CD14-positive monocyte (primary cell): Measurements from ENCODE around the gene SH3PXD2A. TPM values are rescaled to one million over a fixed set of nuclear protein-coding genes. Genes with fewer than 3 reads are reported as not detected.

Source experiments
- DNase-seq, 3 donors: peaks; one replicate each; pipeline ENCODE4 v3.0.0-alpha.2; 2011 to 2022
- H2AFZ ChIP-seq: 2 replicates; pipeline ENCODE4 v1.6.0; 2012; ENCODE audit warnings: mild to moderate bottlenecking, low read depth, low read length, inconsistent platforms; ENCODE audit not compliant: insufficient read depth, poor library complexity, severe bottlenecking
- H3K27ac ChIP-seq, 2 donors: 1 replicate in 1 of 2; 2 replicates in 1 of 2; pipeline ENCODE4 v1.5.1; 2012 to 2013; ENCODE audit warnings: low read length in 2 of 2, control low read depth in 1 of 2, inconsistent platforms in 1 of 2, low read depth in 1 of 2, mild to moderate bottlenecking in 1 of 2
- H3K27me3 ChIP-seq, 2 donors: one replicate each; pipeline versions ENCODE4 v1.6.0 to v1.6.1; 2011 to 2013; ENCODE audit warnings: low read length in 2 of 2; ENCODE audit not compliant: control insufficient read depth in 2 of 2, insufficient read depth in 2 of 2
- H3K36me3 ChIP-seq, 2 donors: replicated peaks in 1 of 2; 1 replicate in 1 of 2; 2 replicates in 1 of 2; pipeline versions ENCODE4 v1.5.1 to v1.6.1; 2012 to 2013; ENCODE audit warnings: low read length in 2 of 2, control low read depth in 1 of 2, inconsistent platforms in 1 of 2, mild to moderate bottlenecking in 1 of 2; ENCODE audit not compliant: insufficient read depth in 2 of 2, control insufficient read depth in 1 of 2
- H3K4me1 ChIP-seq, 2 donors: 1 replicate in 1 of 2; 2 replicates in 1 of 2; pipeline versions ENCODE4 v1.5.1 to v1.6.1; 2012 to 2013; ENCODE audit warnings: low read length in 2 of 2, control low read depth in 1 of 2, inconsistent platforms in 1 of 2, mild to moderate bottlenecking in 1 of 2, moderate library complexity in 1 of 2; ENCODE audit not compliant: insufficient read depth in 2 of 2, control insufficient read depth in 1 of 2
- H3K4me2 ChIP-seq: replicated peaks from 2 replicates; pipeline ENCODE3; 2012; ENCODE audit warnings: low read length, moderate library complexity, mild to moderate bottlenecking; ENCODE audit not compliant: poor library complexity, severe bottlenecking; ENCODE audit errors: extremely low read depth
- H3K4me3 ChIP-seq, 3 experiments: fragments of 200-600 bp in 1 of 3; sonication (generic) in 1 of 3; replicated peaks in 1 of 3; 1 replicate in 2 of 3; 2 replicates in 1 of 3; pipeline ENCODE4 v1.5.1; 2011 to 2013; ENCODE audit warnings: low read length in 3 of 3, mild to moderate bottlenecking in 3 of 3, control low read depth in 2 of 3, low read depth in 2 of 3, inconsistent platforms in 1 of 3, moderate library complexity in 1 of 3
- H3K79me2 ChIP-seq: 2 replicates; pipeline ENCODE4 v1.6.0; 2012; ENCODE audit warnings: mild to moderate bottlenecking, control low read depth, inconsistent platforms, low read length, moderate library complexity; ENCODE audit not compliant: insufficient read depth
- H3K9ac ChIP-seq: 2 replicates; pipeline ENCODE4 v1.6.0; 2017; ENCODE audit warnings: low read length, mild to moderate bottlenecking; ENCODE audit not compliant: insufficient read depth, poor library complexity, severe bottlenecking
- H3K9me3 ChIP-seq, 2 donors: replicated peaks in 1 of 2; 1 replicate in 1 of 2; 2 replicates in 1 of 2; pipeline versions ENCODE4 v1.5.1 to v1.6.1; 2012 to 2013; ENCODE audit warnings: low read length in 2 of 2, control low read depth in 1 of 2; ENCODE audit not compliant: control insufficient read depth in 1 of 2, insufficient read depth in 1 of 2
- H4K20me1 ChIP-seq: 2 replicates; pipeline ENCODE4 v1.6.0; 2012; ENCODE audit warnings: mild to moderate bottlenecking, low read length, control low read depth, moderate library complexity; ENCODE audit not compliant: insufficient read depth
- H3K27ac Mint-ChIP-seq, 7 donors: one replicate each; pipeline ENCODE4 v1.8.0; 2020; ENCODE audit warnings: mild to moderate bottlenecking in 7 of 7, mixed read lengths in 7 of 7, moderate library complexity in 6 of 7, inconsistent platforms in 2 of 7
- H3K27me3 Mint-ChIP-seq, 3 donors: one replicate each; pipeline ENCODE4 v1.8.0; 2021 to 2022; ENCODE audit warnings: low read depth in 3 of 3, mild to moderate bottlenecking in 3 of 3, mixed read lengths in 3 of 3, moderate library complexity in 3 of 3, inconsistent platforms in 1 of 3
- H3K36me3 Mint-ChIP-seq, 2 donors: one replicate each; pipeline ENCODE4 v1.8.0; 2020; ENCODE audit warnings: mixed read lengths in 2 of 2, inconsistent platforms in 1 of 2, mild to moderate bottlenecking in 1 of 2
- H3K4me1 Mint-ChIP-seq: one replicate; pipeline ENCODE4 v1.8.0; 2020; ENCODE audit warnings: mild to moderate bottlenecking, mixed read lengths
- H3K4me3 Mint-ChIP-seq, 2 donors: one replicate each; pipeline ENCODE4 v1.8.0; 2020; ENCODE audit warnings: mild to moderate bottlenecking in 2 of 2, mixed read lengths in 2 of 2, moderate library complexity in 1 of 2
- H3K9me3 Mint-ChIP-seq, 7 donors: one replicate each; pipeline ENCODE4 v1.8.0; 2020 to 2022; ENCODE audit warnings: mixed read lengths in 7 of 7, mild to moderate bottlenecking in 6 of 7, moderate library complexity in 6 of 7, inconsistent platforms in 2 of 7
- WGBS: methylation state at CpG from one replicate; pipeline ENCODE4 v1.1.5; 2013; ENCODE audit warnings: missing lambda C conversion rate; ENCODE audit not compliant: insufficient coverage; 5-methylcytosine and 5-hydroxymethylcytosine counted together
- intact Hi-C, 2 donors: fragments of 100-400 bp; cut with micrococcal nuclease; formaldehyde crosslinking; loops; one replicate each; pipeline versions ENCODE4 v1.15.0 to v1.15.1; 2023
- polyA plus RNA-seq, 3 donors: library from polyadenylated mRNA; depleted of rRNA in 1 of 3; unstranded in 2 of 3; stranded (reverse) in 1 of 3; fragments of 300-500 nt in 2 of 3; fragments of >200 nt in 1 of 3; fragmentation: Illumina TruSeq in 2 of 3; gene quantifications; 1 replicate in 2 of 3; 2 replicates in 1 of 3; pipeline ENCODE4 v1.2.3, GENCODE V29; 2012 to 2021
- TF ChIP-seq, protein P1 (sequence below): fragments of 200-600 bp; IDR thresholded peaks from one replicate; pipeline ENCODE4 v1.8.0; 2022; ENCODE audit warnings: antibody characterized with exemption, mild to moderate bottlenecking

SH3PXD2A gene
- polyA plus RNA-seq, 3 donors, result 0.01 to 0.76 (median 0.05) TPM

DNA sequence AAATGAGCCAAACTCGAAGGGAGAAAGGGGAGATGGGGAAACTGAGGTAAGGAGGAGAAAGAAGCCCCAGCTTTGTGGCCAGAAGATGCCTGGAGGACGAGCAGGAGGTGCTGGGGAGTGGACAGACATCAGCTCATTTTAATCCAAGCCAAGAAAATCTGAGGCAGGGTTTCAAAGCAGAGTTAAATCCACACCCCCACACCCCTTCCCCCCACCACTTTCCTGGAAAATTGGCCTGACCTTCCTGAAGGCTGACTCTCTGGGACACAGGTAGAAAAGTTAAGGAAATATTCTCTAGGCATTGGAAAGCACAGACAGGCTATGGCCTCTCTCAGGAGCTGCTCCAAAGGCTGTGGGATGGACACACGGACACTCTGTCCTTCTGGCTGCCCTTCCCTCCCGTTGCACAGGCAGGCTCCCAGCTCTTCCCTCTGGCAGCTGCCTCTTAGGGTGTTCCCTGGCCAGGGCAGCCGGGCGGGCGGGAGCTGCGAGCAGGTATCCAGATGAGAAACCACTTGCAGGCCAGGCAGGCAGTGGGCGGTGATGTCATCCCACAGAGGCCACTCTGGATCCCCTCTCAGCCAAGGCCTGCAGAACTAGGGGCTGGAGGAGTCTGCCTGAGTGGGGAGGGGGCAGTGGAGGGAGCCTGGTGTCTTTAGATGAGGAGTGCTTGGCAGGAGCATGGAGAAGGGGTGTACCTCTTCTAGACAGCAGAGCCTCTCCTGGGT is 190.1 kb downstream of the SH3PXD2A start:
- Histone ChIP-seq H3K4me1 (peaks cover 17 to 31% of the 10 kb centered on the region in 2 donors), H4K20me1 (peaks cover 10% of the 10 kb centered on the region), H3K4me3 (no peak overlapping the region), H3K36me3 (no peaks in the 10 kb centered on the region), H3K9ac (no peak overlapping the region), H3K27ac (no peak overlapping the region), H2AFZ (no peak overlapping the region), H3K27me3 (no peaks in the 10 kb centered on the region), H3K79me2 (peaks cover 17% of the 10 kb centered on the region), H3K9me3 (no peaks in the 10 kb centered on the region), H3K4me2 (no peak overlapping the region)
- no peak for DNase-seq
- TF ChIP-seq, protein P1, sequence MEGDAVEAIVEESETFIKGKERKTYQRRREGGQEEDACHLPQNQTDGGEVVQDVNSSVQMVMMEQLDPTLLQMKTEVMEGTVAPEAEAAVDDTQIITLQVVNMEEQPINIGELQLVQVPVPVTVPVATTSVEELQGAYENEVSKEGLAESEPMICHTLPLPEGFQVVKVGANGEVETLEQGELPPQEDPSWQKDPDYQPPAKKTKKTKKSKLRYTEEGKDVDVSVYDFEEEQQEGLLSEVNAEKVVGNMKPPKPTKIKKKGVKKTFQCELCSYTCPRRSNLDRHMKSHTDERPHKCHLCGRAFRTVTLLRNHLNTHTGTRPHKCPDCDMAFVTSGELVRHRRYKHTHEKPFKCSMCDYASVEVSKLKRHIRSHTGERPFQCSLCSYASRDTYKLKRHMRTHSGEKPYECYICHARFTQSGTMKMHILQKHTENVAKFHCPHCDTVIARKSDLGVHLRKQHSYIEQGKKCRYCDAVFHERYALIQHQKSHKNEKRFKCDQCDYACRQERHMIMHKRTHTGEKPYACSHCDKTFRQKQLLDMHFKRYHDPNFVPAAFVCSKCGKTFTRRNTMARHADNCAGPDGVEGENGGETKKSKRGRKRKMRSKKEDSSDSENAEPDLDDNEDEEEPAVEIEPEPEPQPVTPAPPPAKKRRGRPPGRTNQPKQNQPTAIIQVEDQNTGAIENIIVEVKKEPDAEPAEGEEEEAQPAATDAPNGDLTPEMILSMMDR, result no peak
- intact Hi-C loops, result no loop called here
- H3K27me3 Mint-ChIP-seq, result peaks cover 5 to 25% (median 8%) of the 10 kb centered on the region in 3 donors
- peaks cover 0 to 2% (median 0%) of the 10 kb centered on the region in 7 donors for H3K9me3 Mint-ChIP-seq
- peaks cover 16% of the 10 kb centered on the region for H3K4me1 Mint-ChIP-seq
- H3K4me3 Mint-ChIP-seq, result no peak overlapping the region
- H3K36me3 Mint-ChIP-seq, result peaks cover 1 to 4% of the 10 kb centered on the region in 2 donors
- peak overlapping the region in 1 of 7 donors; percentile 36 for H3K27ac Mint-ChIP-seq
- 98% methylated on average over 8 of the region's 9 CpGs for WGBS

- no peak overlapping the region for H3K27ac Mint-ChIP-seq
- Histone ChIP-seq H3K79me2 (peaks cover 19% of the 10 kb centered on the region), H3K9ac (no peak overlapping the region), H3K27ac (no peak overlapping the region), H3K4me2 (no peak overlapping the region), H4K20me1 (peaks cover 10% of the 10 kb centered on the region), H3K4me1 (peaks cover 18 to 37% of the 10 kb centered on the region in 2 donors), H3K4me3 (no peak overlapping the region), H3K36me3 (no peaks in the 10 kb centered on the region), H3K27me3 (no peaks in the 10 kb centered on the region), H3K9me3 (no peaks in the 10 kb centered on the region), H2AFZ (no peak overlapping the region)
- no peak overlapping the region for H3K4me3 Mint-ChIP-seq
- TF ChIP-seq, protein P1, result no peak
- peaks cover 1 to 4% of the 10 kb centered on the region in 2 donors for H3K36me3 Mint-ChIP-seq
- 98% methylated on average over 12 of the region's 13 CpGs for WGBS
- H3K27me3 Mint-ChIP-seq, result peaks cover 5 to 16% (median 5%) of the 10 kb centered on the region in 3 donors
- H3K4me1 Mint-ChIP-seq, result peaks cover 19% of the 10 kb centered on the region
- intact Hi-C loops, result no loop called here
- no peak for DNase-seq
- H3K9me3 Mint-ChIP-seq, result peaks cover 0 to 2% (median 0%) of the 10 kb centered on the region in 7 donors
These were observed 191.6 kb downstream of the SH3PXD2A start for GRCh38 chr10:103663802-103664201.
